K562 (cell line): Measurements from ENCODE around the gene ETV7. TPM values are rescaled to one million over a fixed set of nuclear protein-coding genes. Genes with fewer than 3 reads are reported as not detected.
"Not testable (repeated sequence)": the region's sequence is repeated elsewhere in the genome, so short reads cannot be mapped to it uniquely, and the experiment has no call there.

Experiments used
- ATAC-seq: fragments of 200-7000 bp; cut with Tn5 transposase; 3 replicates; pipeline ENCODE4 v1.9.1; 2020; ENCODE audit warnings: moderate library complexity
- BruUV-seq: library from RNA; stranded (reverse); fragments of 400-500 nt; replicated peaks from 2 replicates; lab custom pipeline; 2021; lab: Mats Ljungman, UMichigan
- CTCF ChIA-PET: fragments of 300-600 bp; formaldehyde crosslinking; extraction: SDS; loops from one replicate; lab custom pipeline; 2021; ENCODE audit warnings: low intra/inter-chr PET ratio; lab: Yijun Ruan, JAX
- POLR2A ChIA-PET: fragments of 300-600, 350-650 bp; sonication (Branson Sonifier 250); formaldehyde crosslinking; extraction: SDS; loops from one replicate; lab custom pipeline; 2021; ENCODE audit warnings: antibody characterized with exemption, inconsistent platforms; lab: Yijun Ruan, JAX
- DNase-seq, 4 experiments: peaks; one replicate each; pipeline versions ENCODE4 v3.0.0 to v3.0.0-alpha.2; 2011 to 2018; ENCODE audit warnings: low spot score in 3 of 4, mixed read lengths in 3 of 4; ENCODE audit errors: extremely low read depth in 1 of 4
- FAIRE-seq: peaks from 2 replicates; lab custom pipeline; 2011; peaks lifted over from hg19 to GRCh38; lab: Jason Lieb, UNC
- H2AFZ ChIP-seq: 2 replicates; pipeline ENCODE4 v1.6.0; 2011; ENCODE audit warnings: low read depth, low read length, control low read depth, inconsistent platforms
- H3K27ac ChIP-seq: fragments of 200-600 bp; 3 replicates; pipeline ENCODE4 v1.8.0; 2011; ENCODE audit warnings: low read depth, mild to moderate bottlenecking, control low read depth, inconsistent platforms, low read length, moderate library complexity, mixed read lengths; ENCODE audit errors: extremely low read depth
- H3K27me3 ChIP-seq, 2 experiments: fragments of 300-600 bp in 1 of 2; 2 replicates in 1 of 2; 3 replicates in 1 of 2; pipeline versions ENCODE4 v1.6.0 to v1.8.0; 2011; ENCODE audit warnings: inconsistent platforms in 2 of 2, low read length in 2 of 2, mild to moderate bottlenecking in 1 of 2, mixed read lengths in 1 of 2, moderate library complexity in 1 of 2; ENCODE audit not compliant: control insufficient read depth in 2 of 2, insufficient read depth in 2 of 2
- H3K36me3 ChIP-seq: fragments of 300-600 bp; 3 replicates; pipeline ENCODE4 v1.8.0; 2011; ENCODE audit warnings: mild to moderate bottlenecking, low read length, inconsistent platforms; ENCODE audit not compliant: control insufficient read depth, insufficient read depth
- H3K4me1 ChIP-seq, 2 experiments: fragments of 200-600 bp in 1 of 2; replicated peaks in 1 of 2; 2 replicates in 1 of 2; 3 replicates in 1 of 2; pipeline versions ENCODE4 v1.5.1 to v1.8.0; 2011; ENCODE audit warnings: inconsistent platforms in 2 of 2, low read length in 2 of 2, mild to moderate bottlenecking in 1 of 2, mixed read lengths in 1 of 2, moderate library complexity in 1 of 2; ENCODE audit not compliant: control insufficient read depth in 2 of 2, insufficient read depth in 2 of 2
- H3K4me2 ChIP-seq: 2 replicates; pipeline ENCODE4 v1.6.1; 2011; ENCODE audit warnings: low read length, control low read depth, inconsistent platforms, mixed read lengths; ENCODE audit not compliant: insufficient read depth
- H3K4me3 ChIP-seq: fragments of 200-600 bp; sonication (generic), shearing (Covaris generic); 2 replicates; pipeline ENCODE4 v1.5.1; 2016; ENCODE audit warnings: control low read depth, inconsistent platforms
- H3K79me2 ChIP-seq: fragments of 200-600 bp; 3 replicates; pipeline ENCODE4 v1.8.0; 2011; ENCODE audit warnings: low read length, inconsistent platforms; ENCODE audit not compliant: control insufficient read depth, insufficient read depth
- H3K9ac ChIP-seq, 2 experiments: 2 replicates each; pipeline versions ENCODE4 v1.6.0 to v1.6.1; 2011; ENCODE audit warnings: low read depth in 2 of 2, low read length in 2 of 2, control low read depth in 1 of 2, inconsistent platforms in 1 of 2, mild to moderate bottlenecking in 1 of 2, mixed read lengths in 1 of 2; ENCODE audit not compliant: insufficient read depth in 1 of 2
- H3K9me1 ChIP-seq: one replicate; pipeline ENCODE4 v1.6.0; 2011; ENCODE audit warnings: inconsistent platforms, mild to moderate bottlenecking, low read length, moderate library complexity; ENCODE audit not compliant: control insufficient read depth, insufficient read depth
- H3K9me3 ChIP-seq: replicated peaks from 2 replicates; pipeline ENCODE4 v1.5.1; 2011; ENCODE audit warnings: low read depth, low read length, inconsistent platforms; ENCODE audit not compliant: control insufficient read depth, insufficient read depth
- H4K20me1 ChIP-seq: replicated peaks from 2 replicates; pipeline ENCODE4 v1.6.1; 2011; ENCODE audit warnings: low read length, inconsistent platforms, mixed read lengths; ENCODE audit not compliant: control insufficient read depth, insufficient read depth
- ELF4 ChIP-seq: fragments of 450-650 bp; formaldehyde crosslinking; IDR thresholded peaks from 2 replicates; pipeline ENCODE4 v1.4.0; 2022; ENCODE audit warnings: missing genetic modification characterization
- GATA2 ChIP-seq: sonication (generic); formaldehyde crosslinking; IDR thresholded peaks from 2 replicates; pipeline ENCODE4 v1.4.0; 2020; ENCODE audit warnings: mild to moderate bottlenecking, missing genetic modification reagents
- HDAC1 ChIP-seq, 2 experiments: fragments of 450-650 bp; IDR thresholded peaks; 2 replicates each; pipeline ENCODE4 v1.6.1; 2016 to 2017; ENCODE audit warnings: inconsistent platforms in 1 of 2, mild to moderate bottlenecking in 1 of 2, moderate library complexity in 1 of 2
- WGBS: fragments of 100-300 bp; shearing (Covaris generic); methylation state at CpG from one replicate; pipeline ENCODE4 v1.1.6; 2016; ENCODE audit warnings: low coverage, mixed read lengths; ENCODE audit not compliant: insufficient coverage; ENCODE audit errors: missing lambda C conversion rate; 5-methylcytosine and 5-hydroxymethylcytosine counted together
- in situ Hi-C: fragments of 300-500 bp; cut with MboI; formaldehyde crosslinking; loops from 4 replicates; pipeline ENCODE4 v1.15.0; 2018; ENCODE audit warnings: inconsistent platforms, mixed read lengths
- intact Hi-C: fragments of 100-400 bp; cut with micrococcal nuclease; formaldehyde crosslinking; loops from 2 replicates; pipeline ENCODE4 v1.14.2; 2022
- polyA plus RNA-seq, 8 experiments: library from polyadenylated mRNA; depleted of rRNA in 4 of 8; stranded (reverse) in 5 of 8; unstranded in 3 of 8; fragments of >200 nt; fragmentation: Nextera tagmentation in 2 of 8; fragmentation: Illumina TruSeq in 1 of 8; extraction: Ambion mirVana in 2 of 8; extraction: Trizol in 1 of 8; gene quantifications; 2 replicates each; pipeline versions ENCODE4 v1.2.1 to v1.2.3, GENCODE V29; 2011 to 2014; ENCODE audit warnings: inconsistent platforms in 1 of 8, missing spikeins in 1 of 8
- total RNA-seq, 7 experiments: library from RNA; depleted of rRNA in 6 of 7; stranded (reverse); fragments of >200 nt in 6 of 7; fragmentation: Illumina TruSeq in 2 of 7; extraction: Trizol in 2 of 7; gene quantifications; 2 replicates each; pipeline versions ENCODE4 v1.2.1 to v1.2.3, GENCODE V29; 2011 to 2021; ENCODE audit warnings: low replicate concordance in 1 of 7
- TF ChIP-seq, protein P1 (sequence below): IDR thresholded peaks from 2 replicates; pipeline ENCODE4 v1.6.1; 2016; ENCODE audit warnings: missing genetic modification characterization, missing compliant biosample characterization
- TF ChIP-seq, protein P2 (sequence below): sonication (generic); formaldehyde crosslinking; IDR thresholded peaks from 2 replicates; pipeline ENCODE4 v1.8.0; 2022; ENCODE audit warnings: missing genetic modification reagents, mild to moderate bottlenecking, moderate library complexity, borderline replicate concordance
- TF ChIP-seq, protein P3 (sequence below): fragments of 450-650 bp; formaldehyde crosslinking; IDR thresholded peaks from 2 replicates; pipeline ENCODE4 v1.4.0; 2022; ENCODE audit warnings: missing genetic modification characterization

ETV7 gene
- total and polyA plus RNA-seq, 9 of the 15 experiments (the other 6 are each of a cell fraction or from before 2014, with no cell fraction given): 0.07 to 0.22 (median 0.14) TPM; not detected in 3

DNA sequence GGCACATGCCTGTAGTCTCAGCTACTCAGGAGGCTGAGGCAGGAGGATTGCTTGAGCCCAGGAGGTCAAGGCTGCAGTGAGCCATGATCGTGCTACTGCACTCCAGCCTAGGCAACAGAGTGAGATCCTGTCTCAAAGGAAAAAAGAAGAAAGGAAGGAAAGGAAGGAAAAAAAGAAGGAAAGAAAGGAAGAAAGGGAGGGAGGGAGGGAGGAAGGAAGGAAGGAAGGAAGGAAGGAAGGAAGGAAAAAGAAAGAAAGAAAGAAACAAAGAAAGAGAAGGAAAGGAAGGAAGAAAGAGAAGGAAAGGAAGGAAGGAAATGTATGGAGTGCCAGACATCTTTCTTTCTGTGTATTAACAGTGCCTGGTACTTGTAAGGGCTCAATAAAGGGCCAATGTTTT is 49.2 kb downstream of the ETV7 start:
- H3K4me3 ChIP-seq, H3K9me3 ChIP-seq, BruUV-seq, H3K36me3 ChIP-seq, H2AFZ ChIP-seq, H3K27ac ChIP-seq, H4K20me1 ChIP-seq, H3K9me1 ChIP-seq, H3K9ac ChIP-seq, H3K79me2 ChIP-seq, intact Hi-C loops, in situ Hi-C loops, H3K4me2 ChIP-seq, DNase-seq, ATAC-seq, FAIRE-seq: not testable (repeated sequence)
- TF ChIP-seq, protein P1, sequence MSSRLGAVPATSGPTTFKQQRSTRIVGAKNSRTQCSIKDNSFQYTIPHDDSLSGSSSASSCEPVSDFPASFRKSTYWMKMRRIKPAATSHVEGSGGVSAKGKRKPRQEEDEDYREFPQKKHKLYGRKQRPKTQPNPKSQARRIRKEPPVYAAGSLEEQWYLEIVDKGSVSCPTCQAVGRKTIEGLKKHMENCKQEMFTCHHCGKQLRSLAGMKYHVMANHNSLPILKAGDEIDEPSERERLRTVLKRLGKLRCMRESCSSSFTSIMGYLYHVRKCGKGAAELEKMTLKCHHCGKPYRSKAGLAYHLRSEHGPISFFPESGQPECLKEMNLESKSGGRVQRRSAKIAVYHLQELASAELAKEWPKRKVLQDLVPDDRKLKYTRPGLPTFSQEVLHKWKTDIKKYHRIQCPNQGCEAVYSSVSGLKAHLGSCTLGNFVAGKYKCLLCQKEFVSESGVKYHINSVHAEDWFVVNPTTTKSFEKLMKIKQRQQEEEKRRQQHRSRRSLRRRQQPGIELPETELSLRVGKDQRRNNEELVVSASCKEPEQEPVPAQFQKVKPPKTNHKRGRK (tag): peak; percentile 96
- TF ChIP-seq GATA2 (CRISPR knock-in tag) (0 out of 2 replicates have a peak, but pooled peaks have one; percentile 0), ELF4 (CRISPR knock-in tag) (0 out of 2 replicates have a peak, but pooled peaks have one; percentile 8), HDAC1 (IDR thresholded peaks at IDR 0.05) (0 out of 4 replicates have a peak, but pooled peaks of 1 of the 2 experiments have one; percentile 23)
- TF ChIP-seq, protein P2, sequence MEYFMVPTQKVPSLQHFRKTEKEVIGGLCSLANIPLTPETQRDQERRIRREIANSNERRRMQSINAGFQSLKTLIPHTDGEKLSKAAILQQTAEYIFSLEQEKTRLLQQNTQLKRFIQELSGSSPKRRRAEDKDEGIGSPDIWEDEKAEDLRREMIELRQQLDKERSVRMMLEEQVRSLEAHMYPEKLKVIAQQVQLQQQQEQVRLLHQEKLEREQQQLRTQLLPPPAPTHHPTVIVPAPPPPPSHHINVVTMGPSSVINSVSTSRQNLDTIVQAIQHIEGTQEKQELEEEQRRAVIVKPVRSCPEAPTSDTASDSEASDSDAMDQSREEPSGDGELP (CRISPR knock-in tag): 0 out of 2 replicates have a peak, but pooled peaks have one; percentile 1
- TF ChIP-seq, protein P3, sequence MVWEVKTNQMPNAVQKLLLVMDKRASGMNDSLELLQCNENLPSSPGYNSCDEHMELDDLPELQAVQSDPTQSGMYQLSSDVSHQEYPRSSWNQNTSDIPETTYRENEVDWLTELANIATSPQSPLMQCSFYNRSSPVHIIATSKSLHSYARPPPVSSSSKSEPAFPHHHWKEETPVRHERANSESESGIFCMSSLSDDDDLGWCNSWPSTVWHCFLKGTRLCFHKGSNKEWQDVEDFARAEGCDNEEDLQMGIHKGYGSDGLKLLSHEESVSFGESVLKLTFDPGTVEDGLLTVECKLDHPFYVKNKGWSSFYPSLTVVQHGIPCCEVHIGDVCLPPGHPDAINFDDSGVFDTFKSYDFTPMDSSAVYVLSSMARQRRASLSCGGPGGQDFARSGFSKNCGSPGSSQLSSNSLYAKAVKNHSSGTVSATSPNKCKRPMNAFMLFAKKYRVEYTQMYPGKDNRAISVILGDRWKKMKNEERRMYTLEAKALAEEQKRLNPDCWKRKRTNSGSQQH (CRISPR knock-in tag): 0 out of 2 replicates have a peak, but pooled peaks have one; percentile 24
- peaks cover 38 to 64% of the 10 kb centered on the region in 2 experiments for H3K27me3 ChIP-seq
- POLR2A ChIA-PET: interaction anchor here (0.6 kb wide), 1 partner anchor 51 kb away, joined by 3 read pairs; no protein-coding TSS in a partner anchor
- CTCF ChIA-PET: interaction anchor here (0.5 kb wide), 1 partner anchor 27 kb away, joined by 3 read pairs; no protein-coding TSS in a partner anchor
- H3K4me1 ChIP-seq: peaks cover 7 to 11% of the 10 kb centered on the region in 2 experiments; a peak in 4 of 5 replicates
- 0% methylated on average over 1 of the region's 1 CpG for WGBS
